ENCODE results near the gene FBXL14. TPM values are rescaled to one million over a fixed set of nuclear protein-coding genes. Genes with fewer than 3 reads are reported as not detected.

The FBXL14 gene
- polyA plus RNA-seq, 1 of the 3 experiments (the other 2 are of a cell fraction) = 11.3 TPM

- DNase-seq = peak; percentile 86
- Histone ChIP-seq H4K20me1 (ENCODE audit: insufficient read depth) (peaks cover 8% of the 10 kb centered on the region; the same call in 1 of the 2 replicates), H3K4me2 (0 out of 2 replicates have a peak overlapping the region, but pooled peaks have one; percentile 17), H3K4me3 (ENCODE audit: low read depth in 2 of 2, low read length in 1 of 2) (peak overlapping the region in 1 of 2 experiments; percentile 42; a peak in 2 of 4 replicates), H3K79me2 (ENCODE audit: insufficient read depth) (peaks cover 17% of the 10 kb centered on the region; the same call in 1 of the 2 replicates), H3K9me2 (no peaks in the 10 kb centered on the region), H3F3A (replicated peaks; ENCODE audit: insufficient read depth) (peaks cover 12% of the 10 kb centered on the region), H3K27me3 (ENCODE audit: insufficient read depth) (no peaks in the 10 kb centered on the region), H3K9ac (no peak overlapping the region), H3K36me3 (replicated peaks in 1 of 2; ENCODE audit: control insufficient read depth in 1 of 2, insufficient read depth in 2 of 2, low read length in 1 of 2) (peaks cover 0 to 3% of the 10 kb centered on the region in 2 experiments), H3K27ac (ENCODE audit: low read depth in 2 of 2, low read length in 1 of 2) (peak overlapping the region in 1 of 2 experiments; percentile 70; a peak in 2 of 4 replicates), H2AFZ (ENCODE audit: low read depth) (no peak overlapping the region), H3K4me1 (ENCODE audit: control insufficient read depth in 1 of 2, insufficient read depth in 2 of 2, low read depth in 1 of 2, low read length in 1 of 2) (peaks cover 0 to 22% of the 10 kb centered on the region in 2 experiments; a peak in 2 of 4 replicates), H3K9me3 (no peaks in the 10 kb centered on the region)
- TF ChIP-seq TAF1 (IDR thresholded peaks at IDR 0.05; ENCODE audit: borderline replicate concordance, low read depth, low read length) (no peak), CTCF (IDR thresholded peaks at IDR 0.05) (peak; percentile 18; the same call in 1 of the 2 replicates), RCOR1 (IDR thresholded peaks at IDR 0.05; ENCODE audit: low read length) (peak; percentile 29; the same call in 1 of the 2 replicates), FOXJ3 (CRISPR knock-in tag; IDR thresholded peaks at IDR 0.05) (peak; percentile 64; the same call in 1 of the 2 replicates), CHD2 (IDR thresholded peaks at IDR 0.05; ENCODE audit: low read length, partially characterized antibody) (peak; percentile 67), ELF1 (IDR thresholded peaks at IDR 0.05) (no peak), GATA2 (CRISPR knock-in tag; IDR thresholded peaks at IDR 0.05) (peak; percentile 90), EP300 (IDR thresholded peaks at IDR 0.05; ENCODE audit: borderline replicate concordance in 1 of 2, low read depth in 1 of 2, low read length in 1 of 2) (peak in 1 of 2 experiments; percentile 75; a peak in 2 of 4 replicates), SMC3 (IDR thresholded peaks at IDR 0.05; ENCODE audit: low read depth, low read length) (no peak), PBX3 (IDR thresholded peaks at IDR 0.05) (no peak)
- CTCF ChIA-PET = interaction anchor here (0.6 to 9.6 kb wide), 18 partner anchors 9 to 953 kb away, joined by 3 to 166 read pairs (median 6); no protein-coding TSS in a partner anchor
- POLR2A ChIA-PET = interaction anchor here (0.6 to 2.5 kb wide), 8 partner anchors 11 to 1063 kb away, joined by 3 to 11 read pairs (median 4); partner anchors contain the start of gene ADIPOR2
- 30% methylated on average over 26 of the region's 32 CpGs for WGBS (ENCODE audit: low lambda C conversion rate)
Measured at GRCh38 chr12:1629338-1630132, 35.2 kb upstream of the FBXL14 start.
